ENCODE data around the gene GP1BA. TPM values are rescaled to one million over a fixed set of nuclear protein-coding genes. Genes with fewer than 3 reads are reported as not detected.
"Not testable (repeated sequence)": the region's sequence is repeated elsewhere in the genome, so short reads cannot be mapped to it uniquely, and the experiment has no call there.

Gene GP1BA
- total RNA-seq, 2 donors from 2014 or later, result not detected

DNA sequence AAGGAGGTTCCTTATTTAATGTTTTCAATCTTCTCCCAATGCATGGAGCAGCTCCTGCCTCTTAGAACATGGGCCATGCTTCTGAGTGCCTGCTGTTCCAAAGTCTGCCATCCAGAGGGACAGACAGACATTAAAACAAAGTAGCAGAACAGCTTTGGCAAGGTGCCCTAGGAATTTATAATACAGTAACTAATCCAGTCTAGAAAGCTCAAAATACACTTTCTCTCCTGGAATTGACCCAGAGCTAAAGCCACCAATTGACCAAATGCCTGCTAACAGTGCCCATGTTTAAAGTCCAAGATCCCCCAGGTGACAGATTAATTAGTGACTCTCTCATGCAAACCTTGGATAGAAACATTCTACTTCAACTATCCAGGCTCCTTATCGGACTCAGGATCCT, 18.1 kb upstream of the GP1BA start:
- no peak overlapping the region for H3K27ac ChIP-seq
- no peaks in the 10 kb centered on the region for H3K27me3 ChIP-seq (replicated peaks; ENCODE audit: insufficient read depth)
- no peaks in the 10 kb centered on the region for H3K9me3 ChIP-seq
- H3K36me3 ChIP-seq, result no peaks in the 10 kb centered on the region
- DNase-seq (ENCODE audit: low spot score), result no peak
- peaks cover 4 to 6% of the 10 kb centered on the region in 2 donors for H3K4me1 ChIP-seq (ENCODE audit: control insufficient read depth in 1 of 2, low read depth in 2 of 2)
- no peak for ATAC-seq (ENCODE audit: insufficient number of reproducible peaks, low FRiP score, low read depth)
- TF ChIP-seq, protein P1, sequence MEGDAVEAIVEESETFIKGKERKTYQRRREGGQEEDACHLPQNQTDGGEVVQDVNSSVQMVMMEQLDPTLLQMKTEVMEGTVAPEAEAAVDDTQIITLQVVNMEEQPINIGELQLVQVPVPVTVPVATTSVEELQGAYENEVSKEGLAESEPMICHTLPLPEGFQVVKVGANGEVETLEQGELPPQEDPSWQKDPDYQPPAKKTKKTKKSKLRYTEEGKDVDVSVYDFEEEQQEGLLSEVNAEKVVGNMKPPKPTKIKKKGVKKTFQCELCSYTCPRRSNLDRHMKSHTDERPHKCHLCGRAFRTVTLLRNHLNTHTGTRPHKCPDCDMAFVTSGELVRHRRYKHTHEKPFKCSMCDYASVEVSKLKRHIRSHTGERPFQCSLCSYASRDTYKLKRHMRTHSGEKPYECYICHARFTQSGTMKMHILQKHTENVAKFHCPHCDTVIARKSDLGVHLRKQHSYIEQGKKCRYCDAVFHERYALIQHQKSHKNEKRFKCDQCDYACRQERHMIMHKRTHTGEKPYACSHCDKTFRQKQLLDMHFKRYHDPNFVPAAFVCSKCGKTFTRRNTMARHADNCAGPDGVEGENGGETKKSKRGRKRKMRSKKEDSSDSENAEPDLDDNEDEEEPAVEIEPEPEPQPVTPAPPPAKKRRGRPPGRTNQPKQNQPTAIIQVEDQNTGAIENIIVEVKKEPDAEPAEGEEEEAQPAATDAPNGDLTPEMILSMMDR (IDR thresholded peaks at IDR 0.05), result no peak
- no peak overlapping the region for H3K4me3 ChIP-seq

DNA sequence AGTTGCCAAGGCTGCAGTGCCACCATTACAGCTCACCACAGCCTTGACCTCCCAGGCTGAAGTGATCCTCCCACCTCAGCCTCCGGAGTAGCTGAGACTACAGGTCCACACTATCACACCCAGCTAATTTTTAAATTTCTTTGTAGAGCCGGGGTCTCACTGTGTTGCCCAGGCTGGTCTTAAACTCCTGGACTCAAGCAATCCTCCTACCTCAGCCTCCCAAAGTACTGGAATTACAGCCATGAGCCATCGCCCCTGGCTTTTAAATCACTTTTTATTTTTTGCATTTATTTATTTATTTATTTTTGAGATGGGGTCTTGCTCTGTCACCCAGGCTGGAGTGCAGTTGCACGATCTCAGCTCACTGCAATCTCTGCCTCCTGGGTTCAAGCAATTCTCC, 17.5 kb upstream of the GP1BA start:
- not testable (repeated sequence) for H3K9me3 ChIP-seq; H3K27me3 ChIP-seq (replicated peaks; ENCODE audit: insufficient read depth); H3K27ac ChIP-seq; DNase-seq (ENCODE audit: low spot score); ATAC-seq (ENCODE audit: insufficient number of reproducible peaks, low FRiP score, low read depth); H3K4me1 ChIP-seq (ENCODE audit: control insufficient read depth in 1 of 2, low read depth in 2 of 2); H3K36me3 ChIP-seq; H3K4me3 ChIP-seq

DNA sequence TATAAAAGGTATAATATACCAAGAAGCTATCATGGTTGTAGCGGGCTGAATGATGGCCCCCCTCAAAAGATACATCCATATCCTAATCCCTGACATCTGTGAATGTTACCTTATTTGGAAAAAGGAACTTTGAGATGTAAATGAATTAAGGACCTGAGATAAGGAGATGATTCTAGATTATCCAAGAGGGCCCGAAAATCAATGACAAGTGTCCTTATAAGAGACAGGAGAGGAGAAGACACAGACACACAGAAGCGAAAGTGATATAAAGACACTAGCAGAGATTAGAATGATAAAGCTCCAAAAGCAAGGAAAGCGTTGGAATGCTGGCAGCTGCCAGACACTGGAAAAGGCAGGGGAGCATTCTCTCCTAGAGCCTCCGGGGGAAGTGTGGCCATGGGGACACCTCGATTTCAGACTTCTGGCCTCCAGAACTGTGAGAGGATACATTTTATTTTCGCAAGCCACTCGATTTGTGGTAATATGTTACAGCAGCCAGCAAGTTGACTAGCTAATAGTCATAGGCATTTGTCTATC, 12.5 kb upstream of the GP1BA start:
- H3K36me3 ChIP-seq, result no peaks in the 10 kb centered on the region
- no peaks in the 10 kb centered on the region for H3K4me1 ChIP-seq (ENCODE audit: control insufficient read depth in 1 of 2, low read depth in 2 of 2)
- no peak for DNase-seq (ENCODE audit: low spot score)
- no peaks in the 10 kb centered on the region for H3K9me3 ChIP-seq
- ATAC-seq (ENCODE audit: insufficient number of reproducible peaks, low FRiP score, low read depth), result no peak
- TF ChIP-seq, protein P1 (IDR thresholded peaks at IDR 0.05), result no peak
- H3K4me3 ChIP-seq, result no peak overlapping the region
- no peak overlapping the region for H3K27ac ChIP-seq
- no peaks in the 10 kb centered on the region for H3K27me3 ChIP-seq (replicated peaks; ENCODE audit: insufficient read depth)

DNA sequence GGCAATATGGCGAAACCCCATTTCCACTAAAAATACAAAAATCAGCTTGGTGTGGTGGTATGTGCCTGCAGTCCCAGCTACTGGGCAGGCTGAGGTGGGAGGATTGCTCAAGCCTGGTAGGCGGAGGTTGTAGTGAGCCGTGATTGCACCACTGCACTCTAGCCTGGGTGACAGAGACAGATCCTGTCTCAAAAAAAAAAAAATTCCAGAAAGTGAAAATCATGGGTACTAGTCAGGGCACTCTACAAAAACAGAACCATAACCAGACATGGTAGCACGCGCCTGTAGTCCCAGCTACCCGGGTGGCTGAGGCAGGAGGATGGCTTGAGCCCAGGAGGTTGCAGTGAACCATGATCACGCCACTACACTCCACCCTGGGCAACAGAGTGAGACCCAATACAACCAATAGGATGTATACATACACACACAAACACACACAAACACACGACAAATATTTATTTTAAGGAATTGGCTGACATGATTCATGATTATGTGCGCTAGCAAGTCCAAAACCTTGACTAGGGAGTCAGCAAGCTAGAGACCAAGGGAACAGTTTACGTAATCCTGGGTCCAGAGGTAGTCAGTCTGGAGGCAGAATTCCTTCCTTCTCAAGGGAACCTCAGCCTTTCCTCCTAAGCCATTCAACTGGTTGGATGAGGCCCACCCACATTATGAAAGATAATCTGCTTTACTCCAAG, 11.6 kb upstream of the GP1BA start:
- no peak for DNase-seq (ENCODE audit: low spot score)
- Histone ChIP-seq H3K36me3 (no peaks in the 10 kb centered on the region), H3K9me3 (no peaks in the 10 kb centered on the region), H3K27me3 (replicated peaks; ENCODE audit: insufficient read depth) (no peaks in the 10 kb centered on the region), H3K27ac (no peak overlapping the region), H3K4me3 (no peak overlapping the region), H3K4me1 (ENCODE audit: control insufficient read depth in 1 of 2, low read depth in 2 of 2) (no peaks in the 10 kb centered on the region)
- no peak for ATAC-seq (ENCODE audit: insufficient number of reproducible peaks, low FRiP score, low read depth)
- TF ChIP-seq, protein P1 (IDR thresholded peaks at IDR 0.05), result no peak

DNA sequence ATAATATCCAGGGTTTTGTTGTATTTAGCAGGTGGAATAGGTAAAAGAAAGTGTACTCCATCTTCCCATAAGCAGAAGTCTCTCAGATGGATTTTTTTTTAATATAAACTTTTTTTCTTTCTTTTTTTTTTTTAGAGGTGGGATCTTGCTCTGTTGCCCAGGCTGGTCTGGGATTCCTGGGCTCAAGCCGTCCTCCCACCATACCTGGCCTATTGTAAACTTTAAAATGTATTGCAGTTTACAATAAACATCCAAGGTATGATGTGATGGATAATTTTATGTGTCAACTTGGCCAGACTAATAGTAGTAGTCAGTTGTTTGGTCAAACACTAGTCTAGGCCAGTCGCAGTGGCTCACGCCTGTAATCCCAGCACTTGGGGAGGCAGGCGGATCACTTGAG, 10.8 kb upstream of the GP1BA start:
- Histone ChIP-seq H3K9me3 (no peaks in the 10 kb centered on the region), H3K27me3 (replicated peaks; ENCODE audit: insufficient read depth) (no peaks in the 10 kb centered on the region), H3K4me1 (ENCODE audit: control insufficient read depth in 1 of 2, low read depth in 2 of 2) (no peaks in the 10 kb centered on the region), H3K4me3 (no peak overlapping the region), H3K36me3 (no peaks in the 10 kb centered on the region), H3K27ac (no peak overlapping the region)
- DNase-seq (ENCODE audit: low spot score) (no peak), ATAC-seq (ENCODE audit: insufficient number of reproducible peaks, low FRiP score, low read depth) (no peak)
- TF ChIP-seq, protein P1 (IDR thresholded peaks at IDR 0.05), result no peak

DNA sequence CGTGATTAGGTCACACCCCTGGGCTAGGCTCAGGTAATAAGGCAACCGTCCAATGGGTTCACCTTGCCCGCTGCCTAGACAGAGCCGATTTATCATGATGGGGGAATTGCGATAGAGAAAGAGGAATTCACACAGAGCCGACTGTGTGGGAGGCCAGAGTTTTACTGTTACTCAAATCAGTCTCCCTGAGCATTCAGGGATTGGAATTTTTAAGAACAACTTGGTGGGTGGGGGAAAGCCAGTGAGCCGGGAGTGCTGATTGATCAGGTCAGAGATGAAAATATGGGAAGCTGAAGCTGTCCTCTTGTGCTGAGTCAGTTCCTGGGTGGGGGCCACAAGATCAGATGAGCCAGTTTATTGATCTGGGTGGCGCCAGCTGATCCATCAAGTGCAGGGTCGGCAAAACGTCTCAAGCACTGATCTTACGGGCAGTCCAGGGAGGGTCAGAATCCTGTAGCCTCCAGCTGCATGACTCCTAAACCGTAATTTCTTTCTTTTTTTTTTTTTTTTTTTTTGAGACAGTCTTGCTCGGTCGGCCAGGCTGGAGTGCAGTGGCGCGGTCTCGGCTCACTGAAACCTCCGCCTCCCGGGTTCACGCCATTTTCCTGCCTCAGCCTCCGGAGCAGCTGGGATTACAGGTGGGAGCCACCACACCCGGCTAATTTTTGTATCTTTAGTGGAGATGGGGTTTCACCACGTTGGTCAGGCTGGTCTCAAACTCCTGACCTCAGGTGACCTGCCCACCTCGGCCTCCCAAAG, 5.3 kb upstream of the GP1BA start:
- ATAC-seq (ENCODE audit: insufficient number of reproducible peaks, low FRiP score, low read depth); H3K4me1 ChIP-seq (ENCODE audit: control insufficient read depth in 1 of 2, low read depth in 2 of 2); DNase-seq (ENCODE audit: low spot score); H3K36me3 ChIP-seq; H3K9me3 ChIP-seq; H3K4me3 ChIP-seq; H3K27me3 ChIP-seq (replicated peaks; ENCODE audit: insufficient read depth); H3K27ac ChIP-seq: not testable (repeated sequence)

Measured in thoracic aorta (tissue), 2 donors.